Neural progenitor cell (in vitro differentiated cells): ENCODE results near the gene MSANTD1.

ENCODE experiments used
- CTCF ChIP-seq: fragments of 200-600 bp; sonication (generic); IDR thresholded peaks from 2 replicates; pipeline ENCODE4 v1.5.1; 2017; ENCODE audit warnings: antibody characterized with exemption, mild to moderate bottlenecking
- EZH2 ChIP-seq: fragments of 200-600 bp; sonication (generic); IDR thresholded peaks from 2 replicates; pipeline ENCODE4 v1.6.1; 2017; ENCODE audit warnings: antibody characterized with exemption, mild to moderate bottlenecking, moderate library complexity
- EZH2phosphoT487 ChIP-seq: fragments of 200-600 bp; sonication (generic); IDR thresholded peaks from 2 replicates; pipeline ENCODE4 v1.6.1; 2017; ENCODE audit warnings: antibody characterized with exemption

GRCh38 chr4:3305610-3306371 is 56.8 kb downstream of the MSANTD1 start:
- TF ChIP-seq EZH2 = no peak
- no peak for TF ChIP-seq CTCF
- TF ChIP-seq EZH2phosphoT487 = no peak
